ENCODE data around the gene ECE1. TPM values are rescaled to one million over a fixed set of nuclear protein-coding genes. Genes with fewer than 3 reads are reported as not detected.

Gene ECE1
- total and polyA plus RNA-seq, 2 of the 13 experiments (the other 11 are each of a cell fraction or from before 2014, with no cell fraction given) = 13.5 to 21.2 TPM

DNA sequence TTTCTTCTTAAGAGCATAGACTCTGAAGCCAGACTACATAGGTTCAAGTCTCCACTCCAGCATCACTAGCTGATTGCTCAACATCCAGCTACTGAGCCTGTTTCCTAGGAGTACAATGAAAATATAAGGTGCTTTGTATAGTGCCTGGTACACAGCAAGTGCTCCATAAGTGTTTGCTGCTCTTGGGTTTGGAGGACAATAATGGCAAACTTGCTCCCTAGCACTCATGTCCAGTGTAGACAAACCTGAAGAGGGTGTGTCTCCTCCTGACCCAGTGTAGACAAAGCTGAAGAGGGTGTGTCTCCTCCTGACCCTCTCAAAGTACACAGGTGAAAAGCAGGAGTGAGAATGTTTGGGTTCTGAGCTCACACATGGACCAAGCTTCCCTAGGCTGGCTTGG, 10.5 kb upstream of the ECE1 start (continued):
- TF ChIP-seq, protein P1, sequence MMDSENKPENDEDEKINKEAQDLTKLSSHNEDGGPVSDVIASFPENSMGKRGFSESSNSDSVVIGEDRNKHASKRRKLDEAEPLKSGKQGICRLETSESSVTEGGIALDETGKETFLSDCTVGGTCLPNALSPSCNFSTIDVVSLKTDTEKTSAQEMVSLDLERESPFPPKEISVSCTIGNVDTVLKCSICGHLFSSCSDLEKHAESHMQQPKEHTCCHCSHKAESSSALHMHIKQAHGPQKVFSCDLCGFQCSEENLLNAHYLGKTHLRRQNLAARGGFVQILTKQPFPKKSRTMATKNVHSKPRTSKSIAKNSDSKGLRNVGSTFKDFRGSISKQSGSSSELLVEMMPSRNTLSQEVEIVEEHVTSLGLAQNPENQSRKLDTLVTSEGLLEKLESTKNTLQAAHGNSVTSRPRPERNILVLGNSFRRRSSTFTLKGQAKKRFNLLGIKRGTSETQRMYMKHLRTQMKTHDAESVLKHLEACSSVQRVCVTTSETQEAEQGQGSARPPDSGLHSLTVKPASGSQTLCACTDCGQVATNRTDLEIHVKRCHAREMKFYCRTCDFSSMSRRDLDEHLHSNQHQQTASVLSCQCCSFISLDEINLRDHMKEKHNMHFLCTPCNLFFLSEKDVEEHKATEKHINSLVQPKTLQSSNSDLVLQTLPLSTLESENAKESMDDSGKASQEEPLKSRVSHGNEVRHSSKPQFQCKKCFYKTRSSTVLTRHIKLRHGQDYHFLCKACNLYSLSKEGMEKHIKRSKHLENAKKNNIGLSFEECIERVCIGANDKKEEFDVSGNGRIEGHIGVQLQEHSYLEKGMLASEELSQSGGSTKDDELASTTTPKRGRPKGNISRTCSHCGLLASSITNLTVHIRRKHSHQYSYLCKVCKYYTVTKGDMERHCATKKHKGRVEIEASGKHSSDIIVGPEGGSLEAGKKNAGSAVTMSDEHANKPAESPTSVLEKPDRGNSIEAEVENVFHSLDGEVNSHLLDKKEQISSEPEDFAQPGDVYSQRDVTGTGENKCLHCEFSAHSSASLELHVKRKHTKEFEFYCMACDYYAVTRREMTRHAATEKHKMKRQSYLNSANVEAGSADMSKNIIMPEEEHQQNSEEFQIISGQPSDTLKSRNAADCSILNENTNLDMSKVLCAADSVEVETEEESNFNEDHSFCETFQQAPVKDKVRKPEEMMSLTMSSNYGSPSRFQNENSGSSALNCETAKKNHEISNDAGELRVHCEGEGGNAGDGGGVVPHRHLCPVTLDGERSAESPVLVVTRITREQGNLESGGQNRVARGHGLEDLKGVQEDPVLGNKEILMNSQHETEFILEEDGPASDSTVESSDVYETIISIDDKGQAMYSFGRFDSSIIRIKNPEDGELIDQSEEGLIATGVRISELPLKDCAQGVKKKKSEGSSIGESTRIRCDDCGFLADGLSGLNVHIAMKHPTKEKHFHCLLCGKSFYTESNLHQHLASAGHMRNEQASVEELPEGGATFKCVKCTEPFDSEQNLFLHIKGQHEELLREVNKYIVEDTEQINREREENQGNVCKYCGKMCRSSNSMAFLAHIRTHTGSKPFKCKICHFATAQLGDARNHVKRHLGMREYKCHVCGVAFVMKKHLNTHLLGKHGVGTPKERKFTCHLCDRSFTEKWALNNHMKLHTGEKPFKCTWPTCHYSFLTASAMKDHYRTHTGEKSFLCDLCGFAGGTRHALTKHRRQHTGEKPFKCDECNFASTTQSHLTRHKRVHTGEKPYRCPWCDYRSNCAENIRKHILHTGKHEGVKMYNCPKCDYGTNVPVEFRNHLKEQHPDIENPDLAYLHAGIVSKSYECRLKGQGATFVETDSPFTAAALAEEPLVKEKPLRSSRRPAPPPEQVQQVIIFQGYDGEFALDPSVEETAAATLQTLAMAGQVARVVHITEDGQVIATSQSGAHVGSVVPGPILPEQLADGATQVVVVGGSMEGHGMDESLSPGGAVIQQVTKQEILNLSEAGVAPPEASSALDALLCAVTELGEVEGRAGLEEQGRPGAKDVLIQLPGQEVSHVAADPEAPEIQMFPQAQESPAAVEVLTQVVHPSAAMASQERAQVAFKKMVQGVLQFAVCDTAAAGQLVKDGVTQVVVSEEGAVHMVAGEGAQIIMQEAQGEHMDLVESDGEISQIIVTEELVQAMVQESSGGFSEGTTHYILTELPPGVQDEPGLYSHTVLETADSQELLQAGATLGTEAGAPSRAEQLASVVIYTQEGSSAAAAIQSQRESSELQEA (CRISPR knock-in tag; IDR thresholded peaks at IDR 0.05; ENCODE audit: not compliant biosample characterization) = no peak
- TF ChIP-seq NRL (CRISPR knock-in tag; IDR thresholded peaks at IDR 0.05; ENCODE audit: borderline replicate concordance) = no peak
- TF ChIP-seq TAF1 (CRISPR knock-in tag; IDR thresholded peaks at IDR 0.05) = no peak
- TF ChIP-seq, protein P2, sequence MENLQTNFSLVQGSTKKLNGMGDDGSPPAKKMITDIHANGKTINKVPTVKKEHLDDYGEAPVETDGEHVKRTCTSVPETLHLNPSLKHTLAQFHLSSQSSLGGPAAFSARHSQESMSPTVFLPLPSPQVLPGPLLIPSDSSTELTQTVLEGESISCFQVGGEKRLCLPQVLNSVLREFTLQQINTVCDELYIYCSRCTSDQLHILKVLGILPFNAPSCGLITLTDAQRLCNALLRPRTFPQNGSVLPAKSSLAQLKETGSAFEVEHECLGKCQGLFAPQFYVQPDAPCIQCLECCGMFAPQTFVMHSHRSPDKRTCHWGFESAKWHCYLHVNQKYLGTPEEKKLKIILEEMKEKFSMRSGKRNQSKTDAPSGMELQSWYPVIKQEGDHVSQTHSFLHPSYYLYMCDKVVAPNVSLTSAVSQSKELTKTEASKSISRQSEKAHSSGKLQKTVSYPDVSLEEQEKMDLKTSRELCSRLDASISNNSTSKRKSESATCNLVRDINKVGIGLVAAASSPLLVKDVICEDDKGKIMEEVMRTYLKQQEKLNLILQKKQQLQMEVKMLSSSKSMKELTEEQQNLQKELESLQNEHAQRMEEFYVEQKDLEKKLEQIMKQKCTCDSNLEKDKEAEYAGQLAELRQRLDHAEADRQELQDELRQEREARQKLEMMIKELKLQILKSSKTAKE (CRISPR knock-in tag; IDR thresholded peaks at IDR 0.05; ENCODE audit: borderline replicate concordance) = no peak
- TF ChIP-seq, protein P3, sequence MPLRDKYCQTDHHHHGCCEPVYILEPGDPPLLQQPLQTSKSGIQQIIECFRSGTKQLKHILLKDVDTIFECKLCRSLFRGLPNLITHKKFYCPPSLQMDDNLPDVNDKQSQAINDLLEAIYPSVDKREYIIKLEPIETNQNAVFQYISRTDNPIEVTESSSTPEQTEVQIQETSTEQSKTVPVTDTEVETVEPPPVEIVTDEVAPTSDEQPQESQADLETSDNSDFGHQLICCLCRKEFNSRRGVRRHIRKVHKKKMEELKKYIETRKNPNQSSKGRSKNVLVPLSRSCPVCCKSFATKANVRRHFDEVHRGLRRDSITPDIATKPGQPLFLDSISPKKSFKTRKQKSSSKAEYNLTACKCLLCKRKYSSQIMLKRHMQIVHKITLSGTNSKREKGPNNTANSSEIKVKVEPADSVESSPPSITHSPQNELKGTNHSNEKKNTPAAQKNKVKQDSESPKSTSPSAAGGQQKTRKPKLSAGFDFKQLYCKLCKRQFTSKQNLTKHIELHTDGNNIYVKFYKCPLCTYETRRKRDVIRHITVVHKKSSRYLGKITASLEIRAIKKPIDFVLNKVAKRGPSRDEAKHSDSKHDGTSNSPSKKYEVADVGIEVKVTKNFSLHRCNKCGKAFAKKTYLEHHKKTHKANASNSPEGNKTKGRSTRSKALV (CRISPR knock-in tag; IDR thresholded peaks at IDR 0.05) = no peak
- TF ChIP-seq, protein P4, sequence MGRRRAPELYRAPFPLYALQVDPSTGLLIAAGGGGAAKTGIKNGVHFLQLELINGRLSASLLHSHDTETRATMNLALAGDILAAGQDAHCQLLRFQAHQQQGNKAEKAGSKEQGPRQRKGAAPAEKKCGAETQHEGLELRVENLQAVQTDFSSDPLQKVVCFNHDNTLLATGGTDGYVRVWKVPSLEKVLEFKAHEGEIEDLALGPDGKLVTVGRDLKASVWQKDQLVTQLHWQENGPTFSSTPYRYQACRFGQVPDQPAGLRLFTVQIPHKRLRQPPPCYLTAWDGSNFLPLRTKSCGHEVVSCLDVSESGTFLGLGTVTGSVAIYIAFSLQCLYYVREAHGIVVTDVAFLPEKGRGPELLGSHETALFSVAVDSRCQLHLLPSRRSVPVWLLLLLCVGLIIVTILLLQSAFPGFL (CRISPR knock-in tag; IDR thresholded peaks at IDR 0.05) = no peak
- no peak for TF ChIP-seq STAT5B (CRISPR knock-in tag; IDR thresholded peaks at IDR 0.05)
- no peak for TF ChIP-seq THYN1 (CRISPR knock-in tag; IDR thresholded peaks at IDR 0.05; ENCODE audit: borderline replicate concordance, low read depth)
- TF ChIP-seq ZNF660 (CRISPR knock-in tag; IDR thresholded peaks at IDR 0.05; ENCODE audit: borderline replicate concordance, low read depth) = no peak

All from HepG2 (cell line).